Mammary epithelial cell (primary cell): ENCODE results near the gene SKIL.

Source experiments
- CTCF ChIP-seq, 2 donors: IDR thresholded peaks in 1 of 2; conservative IDR thresholded peaks in 1 of 2; 2 replicates each; pipeline ENCODE4 v1.5.1; 2011 to 2012; ENCODE audit warnings: inconsistent platforms in 2 of 2, low read length in 2 of 2, mild to moderate bottlenecking in 2 of 2, control low read depth in 1 of 2, low read depth in 1 of 2; ENCODE audit not compliant: insufficient read depth in 1 of 2; ENCODE audit errors: extremely low read depth in 1 of 2
- EZH2 ChIP-seq: IDR thresholded peaks from 2 replicates; pipeline ENCODE4 v1.6.1; 2012; ENCODE audit warnings: low read length, inconsistent platforms, borderline replicate concordance

GRCh38 chr3:170387950-170388349 lies 30.4 kb downstream of the SKIL start:
- TF ChIP-seq CTCF (conservative IDR thresholded peaks at IDR 0.05 in 1 of 2, IDR thresholded peaks at IDR 0.05 in 1 of 2; ENCODE audit: extremely low read depth in 1 of 2, insufficient read depth in 1 of 2, low read depth in 1 of 2, low read length in 2 of 2) (no peak), EZH2 (no peak)
